Hippocampal formation (tissue), 2 donors: Measurements from ENCODE around the gene DLL3.

ENCODE experiments used
- DNase-seq, 2 donors: peaks; one replicate each; lab custom pipeline; 2025; lab: John Stamatoyannopoulos, UW

The DLL3 gene

GRCh38 chr19:39516270-39516669 is 17.5 kb downstream of the DLL3 start:
- no peak for DNase-seq

- no peak for DNase-seq
These were observed 18.7 kb downstream of the DLL3 start for GRCh38 chr19:39517432-39517831.

GRCh38 chr19:39518458-39518857 is 19.7 kb downstream of the DLL3 start:
- no peak for DNase-seq

GRCh38 chr19:39518975-39519374 is 20.2 kb downstream of the DLL3 start:
- no peak for DNase-seq

GRCh38 chr19:39520541-39521484 is 22.1 kb downstream of the DLL3 start:
- no peak for DNase-seq

- DNase-seq = no peak
These were observed 25.7 kb downstream of the DLL3 start for GRCh38 chr19:39524495-39524894.

GRCh38 chr19:39525205-39525604 is 26.5 kb downstream of the DLL3 start:
- DNase-seq = no peak

GRCh38 chr19:39531834-39532232 is 33.1 kb downstream of the DLL3 start:
- no peak for DNase-seq

GRCh38 chr19:39532233-39533002 is 33.7 kb downstream of the DLL3 start, which contains the start of gene EID2B:
EID2B (minus strand) TSS chr19:39532852; CDS start chr19:39532802, 50 bp downstream.
- peak; percentile 87 to 90 for DNase-seq

GRCh38 chr19:39533003-39533512 is 34.3 kb downstream of the DLL3 start:
- no peak for DNase-seq

GRCh38 chr19:39533791-39534190 is 35.0 kb downstream of the DLL3 start:
- no peak for DNase-seq

- DNase-seq = no peak
These were observed 40.4 kb downstream of the DLL3 start for GRCh38 chr19:39539165-39539517.

GRCh38 chr19:39539518-39540332 is 41.0 kb downstream of the DLL3 start, which contains the start of gene EID2:
EID2 (minus strand) TSS chr19:39540161; CDS start chr19:39540079, 82 bp downstream.
- DNase-seq = peak; percentile 90 to 94

- no peak for DNase-seq
These were observed 41.6 kb downstream of the DLL3 start for GRCh38 chr19:39540333-39540673.

GRCh38 chr19:39542206-39542605 is 43.5 kb downstream of the DLL3 start:
- DNase-seq = no peak

GRCh38 chr19:39543477-39543857 is 44.7 kb downstream of the DLL3 start:
- DNase-seq = no peak

GRCh38 chr19:39544226-39544903 is 45.6 kb downstream of the DLL3 start:
- no peak for DNase-seq

- DNase-seq = no peak
These were observed 46.2 kb downstream of the DLL3 start for GRCh38 chr19:39544911-39545310.

- DNase-seq = no peak
These were observed 47.9 kb downstream of the DLL3 start for GRCh38 chr19:39546599-39546998.

GRCh38 chr19:39550197-39550596 is 51.5 kb downstream of the DLL3 start:
- no peak for DNase-seq

- DNase-seq = no peak
These were observed 54.4 kb downstream of the DLL3 start for GRCh38 chr19:39553082-39553652.
